ENCODE data around the gene USP19. TPM values are rescaled to one million over a fixed set of nuclear protein-coding genes. Genes with fewer than 3 reads are reported as not detected.

USP19 gene
- polyA plus RNA-seq, 3 donors: 18.4 to 55.7 (median 24.1) TPM

- no peak for DNase-seq
- Histone ChIP-seq H3K4me1 (ENCODE audit: control insufficient read depth in 1 of 2, insufficient read depth in 2 of 2, low read length in 2 of 2) (peaks cover 14 to 25% of the 10 kb centered on the region in 2 donors), H4K20me1 (ENCODE audit: insufficient read depth, low read length) (no peaks in the 10 kb centered on the region), H3K4me3 (replicated peaks in 1 of 3; ENCODE audit: low read depth in 2 of 3, low read length in 3 of 3) (no peak overlapping the region), H3K36me3 (replicated peaks in 1 of 2; ENCODE audit: control insufficient read depth in 1 of 2, insufficient read depth in 2 of 2, low read length in 2 of 2) (peaks cover 54 to 67% of the 10 kb centered on the region in 2 donors), H3K27ac (ENCODE audit: low read depth in 1 of 2, low read length in 2 of 2) (no peak overlapping the region), H3K9ac (ENCODE audit: insufficient read depth, low read length, poor library complexity, severe bottlenecking) (no peak overlapping the region), H2AFZ (ENCODE audit: insufficient read depth, low read depth, low read length, poor library complexity, severe bottlenecking) (no peak overlapping the region), H3K79me2 (ENCODE audit: insufficient read depth, low read length) (peaks cover 17% of the 10 kb centered on the region), H3K4me2 (replicated peaks; ENCODE audit: extremely low read depth, low read length, poor library complexity, severe bottlenecking) (no peak overlapping the region), H3K27me3 (ENCODE audit: control insufficient read depth in 2 of 2, insufficient read depth in 2 of 2, low read length in 2 of 2) (no peaks in the 10 kb centered on the region), H3K9me3 (replicated peaks in 1 of 2; ENCODE audit: control insufficient read depth in 1 of 2, insufficient read depth in 1 of 2, low read length in 2 of 2) (no peaks in the 10 kb centered on the region)
- Mint-ChIP-seq H3K36me3 (peaks cover 52 to 62% of the 10 kb centered on the region in 2 donors), H3K4me3 (no peak overlapping the region), H3K4me1 (peaks cover 20% of the 10 kb centered on the region), H3K27me3 (ENCODE audit: low read depth in 3 of 3) (peaks cover 0 to 2% (median 0%) of the 10 kb centered on the region in 3 donors), H3K27ac (no peak overlapping the region), H3K9me3 (peaks cover 0 to 2% (median 0%) of the 10 kb centered on the region in 7 donors)
- WGBS (ENCODE audit: insufficient coverage): 95% methylated on average over 10 of the region's 14 CpGs
- intact Hi-C loops (cut with micrococcal nuclease): no loop called here
- no peak for TF ChIP-seq CTCF (IDR thresholded peaks at IDR 0.05)
Observed at GRCh38 chr3:49108346-49108745, 12.3 kb downstream of the USP19 start.

- Histone ChIP-seq H3K4me2 (replicated peaks; ENCODE audit: extremely low read depth, low read length, poor library complexity, severe bottlenecking) (peak within 1 kb of the TSS; percentile 85), H3K4me3 (replicated peaks in 1 of 3; ENCODE audit: low read depth in 2 of 3, low read length in 3 of 3) (peak within 1 kb of the TSS; percentile 80 to 92 (median 84)), H3K9me3 (replicated peaks in 1 of 2; ENCODE audit: control insufficient read depth in 1 of 2, insufficient read depth in 1 of 2, low read length in 2 of 2) (no peaks in the 10 kb centered on the region), H2AFZ (ENCODE audit: insufficient read depth, low read depth, low read length, poor library complexity, severe bottlenecking) (peak within 1 kb of the TSS; percentile 90), H3K36me3 (replicated peaks in 1 of 2; ENCODE audit: control insufficient read depth in 1 of 2, insufficient read depth in 2 of 2, low read length in 2 of 2) (peaks cover 47 to 66% of the 10 kb centered on the region in 2 donors), H3K27me3 (ENCODE audit: control insufficient read depth in 2 of 2, insufficient read depth in 2 of 2, low read length in 2 of 2) (no peaks in the 10 kb centered on the region), H3K79me2 (ENCODE audit: insufficient read depth, low read length) (peaks cover 21% of the 10 kb centered on the region), H3K27ac (ENCODE audit: low read depth in 1 of 2, low read length in 2 of 2) (peak within 1 kb of the TSS; percentile 58 to 86), H4K20me1 (ENCODE audit: insufficient read depth, low read length) (no peaks in the 10 kb centered on the region), H3K9ac (ENCODE audit: insufficient read depth, low read length, poor library complexity, severe bottlenecking) (peak within 1 kb of the TSS; percentile 88), H3K4me1 (ENCODE audit: control insufficient read depth in 1 of 2, insufficient read depth in 2 of 2, low read length in 2 of 2) (peaks cover 14 to 28% of the 10 kb centered on the region in 2 donors)
- intact Hi-C loops (cut with micrococcal nuclease): loop anchor here in 1 of 2 donors (1.0 kb wide), 1 partner anchor 10 kb away; the partner anchor contains the start of gene QRICH1
- peak; percentile 77 to 89 (median 84) for DNase-seq
- Mint-ChIP-seq H3K4me1 (peaks cover 25% of the 10 kb centered on the region), H3K36me3 (peaks cover 55 to 63% of the 10 kb centered on the region in 2 donors), H3K4me3 (peak within 1 kb of the TSS; percentile 95 to 98), H3K27ac (peak within 1 kb of the TSS; percentile 93 to 97 (median 95)), H3K27me3 (ENCODE audit: low read depth in 3 of 3) (peaks cover 0 to 2% (median 1%) of the 10 kb centered on the region in 3 donors), H3K9me3 (peaks cover 0 to 3% (median 0%) of the 10 kb centered on the region in 7 donors)
- 4% methylated on average over 33 of the region's 50 CpGs for WGBS (ENCODE audit: insufficient coverage)
- TF ChIP-seq CTCF (IDR thresholded peaks at IDR 0.05): no peak
Observed at GRCh38 chr3:49104427-49105291, 16.0 kb downstream of the USP19 start, which contains the start of gene QARS1. Gene QARS1, minus strand, starts transcription at chr3:49104757. Its CDS starts 24 bp downstream, at chr3:49104733.
